Measurements from ENCODE around the gene PBRM1. TPM values are rescaled to one million over a fixed set of nuclear protein-coding genes. Genes with fewer than 3 reads are reported as not detected.

The PBRM1 gene
- total RNA-seq, 1 donor from 2014 or later, result 66.3 TPM

DNA sequence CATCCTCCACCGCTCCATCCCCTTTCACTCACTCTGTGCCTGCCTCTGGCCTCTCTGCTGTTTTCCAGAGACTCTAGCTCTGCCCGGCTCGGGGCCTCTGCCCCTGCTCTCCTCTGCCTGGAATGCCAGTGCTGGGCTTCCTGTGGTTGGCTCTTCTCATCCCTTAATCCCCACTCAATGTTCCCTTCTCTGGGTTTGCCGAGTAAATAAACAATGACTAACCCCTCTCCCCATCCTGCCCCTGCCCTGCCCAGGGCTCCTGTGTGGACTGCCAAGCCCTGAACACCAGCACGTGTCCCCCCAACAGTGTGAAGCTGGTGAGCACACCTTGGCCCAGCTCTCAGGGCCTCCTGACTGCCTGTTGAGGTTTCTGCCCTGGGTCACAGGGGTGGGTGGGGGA lies 178.4 kb downstream of the PBRM1 start:
- no peak overlapping the region for H3K4me3 Mint-ChIP-seq (ENCODE audit: low read depth)
- no peak overlapping the region for H3K27ac Mint-ChIP-seq
- H3K36me3 Mint-ChIP-seq (ENCODE audit: low read depth), result no peaks in the 10 kb centered on the region
- intact Hi-C loops (cut with micrococcal nuclease), result no loop called here
- no peaks in the 10 kb centered on the region for H3K27me3 Mint-ChIP-seq (ENCODE audit: low read depth)
- DNase-seq (ENCODE audit: low spot score), result no peak
- H3K4me1 Mint-ChIP-seq (ENCODE audit: low read depth), result no peaks in the 10 kb centered on the region
- no peaks in the 10 kb centered on the region for H3K9me3 Mint-ChIP-seq

DNA sequence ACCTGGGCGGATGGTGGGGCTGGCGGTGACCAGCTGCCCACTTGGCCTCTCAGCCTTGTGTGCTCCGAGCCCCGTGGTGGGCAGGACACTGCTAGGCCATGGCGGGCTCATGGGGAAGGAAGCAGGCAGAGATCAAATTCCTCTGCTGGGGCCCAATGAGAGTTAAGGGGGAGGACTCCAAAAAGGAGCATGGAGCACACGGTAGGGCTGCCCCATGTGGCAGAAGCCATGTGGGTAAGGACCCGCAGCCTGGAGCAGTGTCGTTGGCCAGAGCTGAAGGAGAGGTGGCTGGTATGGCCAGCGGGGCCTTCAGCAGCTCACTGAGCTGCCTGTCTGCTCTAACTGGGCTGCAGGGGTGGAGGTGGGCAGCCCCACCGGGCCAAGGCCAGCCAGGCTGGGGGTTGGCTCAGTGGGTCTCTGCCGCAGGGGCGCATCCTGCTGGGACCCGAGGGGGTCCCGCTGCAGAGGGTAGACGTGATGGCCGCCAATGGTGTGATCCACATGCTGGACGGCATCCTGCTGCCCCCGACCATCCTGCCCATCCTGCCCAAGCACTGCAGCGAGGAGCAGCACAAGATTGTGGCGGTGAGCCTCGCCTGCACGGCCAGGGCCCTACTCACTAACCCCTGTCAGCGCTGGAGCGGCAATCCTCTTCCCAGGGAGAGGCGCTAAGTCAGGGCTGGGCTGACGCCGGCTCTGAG lies 179.3 kb downstream of the PBRM1 start:
- Mint-ChIP-seq H3K9me3 (no peaks in the 10 kb centered on the region), H3K4me1 (ENCODE audit: low read depth) (no peaks in the 10 kb centered on the region), H3K27me3 (ENCODE audit: low read depth) (no peaks in the 10 kb centered on the region), H3K27ac (no peak overlapping the region), H3K4me3 (ENCODE audit: low read depth) (no peak overlapping the region), H3K36me3 (ENCODE audit: low read depth) (no peaks in the 10 kb centered on the region)
- DNase-seq (ENCODE audit: low spot score), result no peak
- intact Hi-C loops (cut with micrococcal nuclease), result no loop called here

DNA sequence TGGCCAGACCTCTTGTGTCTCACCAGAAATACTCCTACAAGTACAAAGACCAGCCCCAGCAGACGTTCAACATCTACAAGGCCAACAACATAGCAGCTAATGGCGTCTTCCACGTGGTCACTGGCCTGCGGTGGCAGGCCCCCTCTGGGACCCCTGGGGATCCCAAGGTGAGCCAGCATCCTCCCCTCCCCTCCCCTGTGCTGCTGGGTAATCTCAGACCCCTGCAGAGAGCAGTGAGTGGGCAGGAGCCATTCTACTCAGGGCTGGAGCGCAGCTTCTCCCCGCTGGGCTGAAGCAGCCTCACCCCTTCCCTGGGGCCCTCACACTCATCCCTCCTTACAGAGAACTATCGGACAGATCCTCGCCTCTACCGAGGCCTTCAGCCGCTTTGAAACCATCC lies 180.7 kb downstream of the PBRM1 start:
- no peak for DNase-seq (ENCODE audit: low spot score)
- intact Hi-C loops (cut with micrococcal nuclease), result no loop called here
- H3K36me3 Mint-ChIP-seq (ENCODE audit: low read depth), result no peaks in the 10 kb centered on the region
- H3K9me3 Mint-ChIP-seq, result no peaks in the 10 kb centered on the region
- no peaks in the 10 kb centered on the region for H3K27me3 Mint-ChIP-seq (ENCODE audit: low read depth)
- H3K4me3 Mint-ChIP-seq (ENCODE audit: low read depth), result no peak overlapping the region
- H3K27ac Mint-ChIP-seq, result no peak overlapping the region
- H3K4me1 Mint-ChIP-seq (ENCODE audit: low read depth), result no peaks in the 10 kb centered on the region

DNA sequence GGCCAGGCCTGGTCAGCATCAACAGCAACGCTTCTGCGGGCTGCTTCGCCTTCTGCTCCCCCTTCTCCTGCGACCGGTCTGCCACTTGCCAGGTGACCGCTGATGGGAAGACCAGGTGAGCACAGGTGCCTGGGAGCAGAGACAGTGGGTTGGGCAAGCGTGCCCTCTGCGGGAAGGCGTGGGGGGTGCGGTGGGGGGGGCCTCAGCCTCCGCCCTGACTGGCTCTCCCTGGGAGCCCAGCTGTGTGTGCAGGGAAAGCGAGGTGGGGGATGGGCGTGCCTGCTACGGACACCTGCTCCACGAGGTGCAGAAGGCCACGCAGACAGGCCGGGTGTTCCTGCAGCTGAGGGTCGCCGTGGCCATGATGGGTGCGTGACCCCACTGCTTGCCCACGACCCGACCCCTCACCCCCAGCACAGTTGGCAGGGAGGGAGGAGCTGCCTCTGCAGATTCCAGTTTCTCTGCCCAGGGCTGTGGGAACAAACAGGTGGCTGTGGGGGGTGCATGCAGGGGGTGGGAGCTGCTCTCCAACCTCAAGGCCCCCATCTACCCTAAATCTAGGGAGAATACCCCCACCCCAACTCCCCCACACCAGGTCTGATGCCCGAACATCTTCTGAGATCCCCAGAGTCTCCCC lies 181.8 kb downstream of the PBRM1 start:
- Mint-ChIP-seq H3K4me3 (ENCODE audit: low read depth) (no peak overlapping the region), H3K27ac (no peak overlapping the region), H3K27me3 (ENCODE audit: low read depth) (no peaks in the 10 kb centered on the region), H3K36me3 (ENCODE audit: low read depth) (no peaks in the 10 kb centered on the region), H3K4me1 (ENCODE audit: low read depth) (no peaks in the 10 kb centered on the region), H3K9me3 (no peaks in the 10 kb centered on the region)
- intact Hi-C loops (cut with micrococcal nuclease), result no loop called here
- DNase-seq (ENCODE audit: low spot score), result no peak

DNA sequence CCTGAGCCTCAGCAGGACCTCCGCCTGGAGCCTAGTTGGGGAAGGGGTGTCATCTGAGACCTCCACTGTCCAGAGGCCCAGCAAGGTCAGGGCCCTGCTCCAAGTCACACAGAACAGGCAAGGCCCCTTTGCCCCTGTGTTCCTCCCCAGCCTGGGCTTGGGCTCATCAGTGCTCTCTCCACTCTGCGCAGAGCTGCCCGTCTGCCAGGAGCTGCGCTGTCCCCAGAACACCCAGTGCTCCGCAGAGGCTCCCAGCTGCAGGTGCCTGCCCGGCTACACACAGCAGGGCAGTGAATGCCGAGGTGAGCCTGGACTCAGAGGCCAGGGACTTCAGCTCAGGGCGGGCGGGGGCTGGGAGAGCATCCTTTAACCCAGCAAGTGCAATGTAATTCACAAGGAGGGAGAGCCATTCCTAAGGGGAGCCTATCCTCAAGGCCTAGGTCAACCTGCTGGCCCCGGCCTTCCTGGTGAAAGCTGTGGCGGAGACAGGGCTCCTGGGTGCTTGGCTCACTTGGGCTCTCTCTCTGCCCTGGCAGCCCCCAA lies 182.8 kb downstream of the PBRM1 start:
- no peaks in the 10 kb centered on the region for H3K9me3 Mint-ChIP-seq
- H3K27ac Mint-ChIP-seq, result no peak overlapping the region
- no peaks in the 10 kb centered on the region for H3K36me3 Mint-ChIP-seq (ENCODE audit: low read depth)
- no peaks in the 10 kb centered on the region for H3K27me3 Mint-ChIP-seq (ENCODE audit: low read depth)
- intact Hi-C loops (cut with micrococcal nuclease), result no loop called here
- H3K4me1 Mint-ChIP-seq (ENCODE audit: low read depth), result no peaks in the 10 kb centered on the region
- no peak for DNase-seq (ENCODE audit: low spot score)
- no peak overlapping the region for H3K4me3 Mint-ChIP-seq (ENCODE audit: low read depth)

DNA sequence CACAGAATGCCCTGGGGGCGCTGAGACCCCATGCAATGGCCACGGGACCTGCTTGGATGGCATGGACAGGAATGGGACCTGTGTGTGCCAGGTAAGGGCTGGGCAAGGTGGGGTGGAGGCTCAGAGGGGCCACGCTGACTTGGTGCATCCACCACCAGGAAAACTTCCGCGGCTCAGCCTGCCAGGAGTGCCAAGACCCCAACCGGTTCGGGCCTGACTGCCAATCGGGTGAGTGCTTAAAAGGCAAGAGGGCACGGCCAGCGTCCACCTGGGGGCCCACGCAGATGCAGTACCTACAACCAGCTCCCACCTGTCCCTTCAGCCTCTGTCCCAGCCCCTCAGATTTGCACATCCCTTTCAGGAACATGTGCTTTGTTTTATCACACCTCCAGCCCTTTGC lies 183.7 kb downstream of the PBRM1 start:
- Mint-ChIP-seq H3K4me1 (ENCODE audit: low read depth) (no peaks in the 10 kb centered on the region), H3K36me3 (ENCODE audit: low read depth) (no peaks in the 10 kb centered on the region), H3K9me3 (no peaks in the 10 kb centered on the region), H3K27me3 (ENCODE audit: low read depth) (no peaks in the 10 kb centered on the region), H3K27ac (no peak overlapping the region), H3K4me3 (ENCODE audit: low read depth) (no peak overlapping the region)
- intact Hi-C loops (cut with micrococcal nuclease), result no loop called here
- DNase-seq (ENCODE audit: low spot score), result no peak

DNA sequence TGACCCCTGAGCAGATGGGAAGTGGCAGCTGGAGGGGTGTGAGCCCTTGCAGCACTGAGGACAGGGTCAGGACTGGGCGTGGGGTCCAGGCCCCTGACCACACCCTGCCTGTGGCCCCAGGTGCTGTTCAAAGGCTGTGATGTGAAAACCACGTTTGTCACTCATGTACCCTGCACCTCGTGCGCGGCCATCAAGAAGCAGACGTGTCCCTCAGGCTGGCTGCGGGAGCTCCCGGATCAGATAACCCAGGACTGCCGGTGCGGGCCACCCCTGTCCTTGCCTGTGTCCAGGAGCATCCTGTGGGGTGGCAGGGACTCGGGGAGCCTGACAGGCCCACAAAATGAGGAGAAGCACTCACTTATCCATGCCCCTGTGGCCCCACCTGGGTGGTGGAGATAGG lies 184.7 kb downstream of the PBRM1 start:
- intact Hi-C loops (cut with micrococcal nuclease), result no loop called here
- Mint-ChIP-seq H3K4me3 (ENCODE audit: low read depth) (no peak overlapping the region), H3K9me3 (no peaks in the 10 kb centered on the region), H3K4me1 (ENCODE audit: low read depth) (no peaks in the 10 kb centered on the region), H3K27me3 (ENCODE audit: low read depth) (no peaks in the 10 kb centered on the region), H3K36me3 (ENCODE audit: low read depth) (no peaks in the 10 kb centered on the region), H3K27ac (no peak overlapping the region)
- DNase-seq (ENCODE audit: low spot score), result no peak

DNA sequence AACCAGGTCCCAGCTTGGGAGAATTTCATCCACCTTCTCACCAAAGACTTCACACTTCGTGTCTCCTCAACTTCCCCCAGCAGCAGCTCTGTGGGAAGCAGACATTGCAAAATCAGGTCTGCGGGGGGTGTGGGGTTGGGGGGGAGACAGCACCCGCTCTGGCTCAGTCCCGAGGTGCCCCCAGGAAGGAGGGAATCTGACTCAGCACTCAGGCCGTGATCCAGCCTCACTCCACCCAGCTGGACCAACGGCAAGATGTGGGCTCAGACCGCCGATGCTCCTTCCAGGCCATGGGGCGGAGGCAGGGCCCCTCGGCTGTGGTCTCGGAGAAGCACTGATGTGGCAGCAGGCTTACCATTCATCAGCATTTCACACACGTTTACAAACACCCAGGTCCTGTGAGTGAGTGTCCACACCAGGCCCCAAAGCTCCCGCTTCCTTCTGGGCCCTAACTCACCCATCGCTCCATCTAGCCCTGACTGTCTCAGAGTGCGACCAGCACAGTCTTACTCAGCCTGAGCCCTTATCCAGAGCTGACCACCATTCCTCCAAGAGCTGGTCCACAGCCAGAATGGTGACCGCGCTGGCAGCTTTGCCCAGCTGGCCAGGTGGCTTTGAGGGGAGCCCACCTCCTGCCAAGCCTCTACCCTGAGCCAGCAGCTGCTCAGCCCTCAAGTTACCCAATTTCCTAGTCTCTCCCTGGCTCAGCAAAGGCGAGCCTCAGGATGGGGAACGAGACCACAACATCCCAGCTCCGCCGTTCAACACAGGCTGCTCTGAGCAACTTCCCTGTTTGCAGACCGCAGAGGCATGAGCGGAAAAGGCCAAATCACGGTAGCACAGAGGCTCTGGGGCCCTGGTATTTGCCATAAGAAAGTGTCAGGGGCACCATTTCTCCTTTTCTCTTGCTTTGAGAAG lies 187.3 kb downstream of the PBRM1 start:
- Mint-ChIP-seq H3K27me3 (ENCODE audit: low read depth) (no peaks in the 10 kb centered on the region), H3K4me1 (ENCODE audit: low read depth) (no peaks in the 10 kb centered on the region), H3K9me3 (no peaks in the 10 kb centered on the region), H3K27ac (no peak overlapping the region), H3K4me3 (ENCODE audit: low read depth) (no peak overlapping the region), H3K36me3 (ENCODE audit: low read depth) (no peaks in the 10 kb centered on the region)
- intact Hi-C loops (cut with micrococcal nuclease), result no loop called here
- no peak for DNase-seq (ENCODE audit: low spot score)

DNA sequence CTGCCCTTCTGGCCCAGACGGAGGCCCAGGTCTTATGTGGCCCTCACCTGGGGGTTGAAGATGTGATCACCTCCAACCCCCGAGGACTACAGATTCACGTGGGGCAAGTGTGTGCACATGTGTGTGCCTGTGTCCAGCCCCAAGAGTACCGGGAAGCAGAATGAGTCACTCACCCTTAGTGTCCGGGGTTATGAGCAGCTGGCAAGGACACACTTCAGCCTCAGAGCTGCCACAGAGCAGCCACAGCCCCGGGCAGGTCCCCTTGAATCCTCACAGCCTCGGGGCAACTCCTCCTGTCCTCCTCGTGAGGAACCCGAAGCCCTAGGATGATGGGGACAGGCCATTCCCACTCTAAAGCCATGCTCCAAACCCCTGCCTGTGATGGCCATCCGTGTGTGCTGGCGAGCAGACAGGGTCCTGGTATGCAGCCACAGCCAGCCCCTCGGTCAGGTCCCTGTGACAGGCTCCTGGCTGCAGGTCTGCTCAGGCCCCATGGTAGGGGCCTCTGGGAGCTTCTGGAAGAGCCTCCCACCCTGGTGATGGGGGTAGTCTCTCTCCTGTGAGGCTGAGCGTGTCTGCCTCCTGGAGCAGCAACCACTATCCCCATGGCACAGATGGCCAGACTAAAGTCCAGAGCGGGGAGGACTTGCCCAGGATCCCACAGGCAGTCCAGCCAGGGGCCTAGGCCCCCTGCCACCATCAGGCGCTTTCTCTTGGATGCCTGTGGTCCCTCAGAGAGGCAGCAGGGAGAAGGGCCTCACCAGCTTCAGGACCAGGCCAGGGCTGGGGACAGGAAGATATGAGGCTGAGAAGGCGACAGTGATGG lies 189.7 kb downstream of the PBRM1 start:
- intact Hi-C loops (cut with micrococcal nuclease), result no loop called here
- peaks cover 17% of the 10 kb centered on the region for H3K36me3 Mint-ChIP-seq (ENCODE audit: low read depth)
- H3K27me3 Mint-ChIP-seq (ENCODE audit: low read depth), result no peaks in the 10 kb centered on the region

More for the DNA sequence above, 189.7 kb downstream of the PBRM1 start:
- Mint-ChIP-seq H3K4me3 (ENCODE audit: low read depth) (no peak overlapping the region), H3K9me3 (no peaks in the 10 kb centered on the region), H3K27ac (no peak overlapping the region), H3K4me1 (ENCODE audit: low read depth) (no peaks in the 10 kb centered on the region)
- no peak for DNase-seq (ENCODE audit: low spot score)

Other genes starting within 250 kb of the PBRM1 start
- gene SEMA3G, start 240.8 kb downstream of the PBRM1 start, total RNA-seq, result 0.30 and 0.32 TPM in 2 replicates
- 0.34 and 0.46 TPM in 2 replicates for gene TNNC1, start 231.9 kb downstream of the PBRM1 start, total RNA-seq
- 70.0 and 73.4 TPM in 2 replicates for gene NISCH, start 230.3 kb downstream of the PBRM1 start, total RNA-seq
- 0.07 TPM in 1 of 2 replicates, not detected in the other for gene STAB1, start 190.6 kb downstream of the PBRM1 start, total RNA-seq
- 77.9 and 88.4 TPM in 2 replicates for gene NT5DC2, start 152.1 kb downstream of the PBRM1 start, total RNA-seq
- 12.5 and 16.4 TPM in 2 replicates for gene UQCC5, start 149.3 kb downstream of the PBRM1 start, total RNA-seq
- gene GNL3, start 119 bp upstream of the PBRM1 start, total RNA-seq, result 226 and 235 TPM in 2 replicates
- gene GLT8D1, start 19.9 kb upstream of the PBRM1 start, total RNA-seq, result 37.6 and 38.7 TPM in 2 replicates
- 124 and 125 TPM in 2 replicates for gene SPCS1, start 20.2 kb upstream of the PBRM1 start, total RNA-seq
- gene NEK4, start 85.0 kb upstream of the PBRM1 start, total RNA-seq, result 26.7 and 27.6 TPM in 2 replicates
- gene ITIH1, start 91.7 kb upstream of the PBRM1 start, total RNA-seq, result not detected in 2 replicates
- not detected in 2 replicates for gene ITIH3, start 108.9 kb upstream of the PBRM1 start, total RNA-seq
- gene ITIH4, start 144.8 kb upstream of the PBRM1 start, total RNA-seq, result 3.6 and 4.8 TPM in 2 replicates
- gene MUSTN1, start 149.1 kb upstream of the PBRM1 start, total RNA-seq, result 1.9 and 2.6 TPM in 2 replicates
- gene STIMATE, start 211.6 kb upstream of the PBRM1 start, total RNA-seq, result 17.4 and 17.6 TPM in 2 replicates